HG03135 (cell line): Measurements from ENCODE around the gene SOX1.

Experiments
- ATAC-seq: cut with Tn5 transposase; IDR thresholded peaks from one replicate; pipeline ENCODE4 v1.9.1; 2021; ENCODE audit warnings: mild to moderate bottlenecking, moderate library complexity; ENCODE audit not compliant: unreplicated experiment

SOX1 gene

DNA sequence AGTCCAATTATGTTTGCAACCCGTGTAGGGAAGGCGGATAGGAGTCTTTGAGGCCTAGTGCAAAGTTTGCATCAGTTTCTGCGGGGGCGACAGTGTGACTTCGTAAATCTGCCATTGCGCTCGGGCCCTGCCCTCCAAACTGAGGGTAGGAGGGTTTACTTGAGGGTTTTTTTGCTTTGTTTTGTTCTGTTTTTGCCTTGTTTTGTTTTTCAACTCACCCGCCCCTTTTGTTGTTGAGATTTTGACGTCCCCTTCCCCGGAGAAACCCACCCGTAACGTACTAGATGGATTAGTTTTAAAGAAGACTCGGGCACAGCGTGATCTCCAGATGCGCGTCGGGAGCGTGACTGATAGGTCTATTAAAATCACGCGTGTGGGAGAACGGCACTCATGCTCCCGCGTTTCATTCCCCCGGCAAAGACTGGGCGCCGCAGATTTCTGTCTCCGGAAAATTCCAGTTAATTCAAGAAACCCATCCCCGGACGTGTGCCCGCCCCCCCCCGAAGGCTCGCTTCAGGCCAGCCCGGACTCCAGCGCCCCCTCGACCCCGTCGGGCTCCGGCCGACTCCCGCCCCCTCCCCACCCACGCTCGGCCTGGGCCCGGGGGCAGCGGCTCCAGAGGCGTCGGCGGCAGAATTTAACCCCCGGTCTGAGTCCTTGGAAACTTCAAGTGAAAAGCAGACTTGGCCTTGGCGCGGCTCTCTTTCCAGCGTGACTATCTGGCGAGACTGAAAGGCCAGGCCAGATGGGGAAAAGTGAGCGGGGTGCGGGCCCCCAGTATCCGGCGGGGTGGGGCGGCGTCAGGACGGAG, 5.0 kb downstream of the SOX1 start:
- ATAC-seq: no peak

DNA sequence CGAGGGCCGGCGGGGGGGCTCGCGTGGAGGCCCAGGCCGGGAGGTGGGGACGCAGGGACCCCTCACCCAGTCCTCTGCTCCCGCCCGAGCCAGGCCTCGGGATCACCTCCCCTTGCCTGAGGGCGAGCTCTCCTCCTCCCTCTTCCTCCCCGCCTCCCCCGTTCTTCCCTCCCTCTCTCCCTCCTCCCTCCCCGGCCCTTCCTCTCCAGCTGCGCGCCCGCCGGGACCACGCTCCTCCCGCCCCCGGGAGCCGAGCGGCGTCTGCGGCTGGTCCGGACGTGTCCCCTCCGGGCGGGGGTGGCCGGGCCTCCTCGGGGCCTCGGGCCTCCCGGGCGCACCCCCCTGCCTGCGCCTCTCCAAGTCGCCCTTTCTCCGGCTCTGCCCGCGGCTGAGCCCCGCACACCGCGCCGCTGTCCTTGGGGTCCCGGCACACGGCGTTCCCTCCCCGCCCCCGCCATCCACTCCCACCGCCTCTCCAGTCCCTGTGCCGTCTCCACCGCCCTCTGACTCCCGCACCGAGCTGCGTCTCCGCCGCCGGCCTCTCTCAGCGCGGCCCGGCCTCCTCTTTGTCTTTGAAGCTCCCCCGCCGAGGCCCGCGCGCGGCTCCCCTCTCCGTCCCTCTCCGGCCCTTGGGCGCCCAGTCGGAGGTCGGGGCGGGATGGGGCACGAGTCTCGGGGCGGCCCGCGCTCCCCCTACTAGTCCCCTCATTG, 5.7 kb downstream of the SOX1 start:
- ATAC-seq: no peak

DNA sequence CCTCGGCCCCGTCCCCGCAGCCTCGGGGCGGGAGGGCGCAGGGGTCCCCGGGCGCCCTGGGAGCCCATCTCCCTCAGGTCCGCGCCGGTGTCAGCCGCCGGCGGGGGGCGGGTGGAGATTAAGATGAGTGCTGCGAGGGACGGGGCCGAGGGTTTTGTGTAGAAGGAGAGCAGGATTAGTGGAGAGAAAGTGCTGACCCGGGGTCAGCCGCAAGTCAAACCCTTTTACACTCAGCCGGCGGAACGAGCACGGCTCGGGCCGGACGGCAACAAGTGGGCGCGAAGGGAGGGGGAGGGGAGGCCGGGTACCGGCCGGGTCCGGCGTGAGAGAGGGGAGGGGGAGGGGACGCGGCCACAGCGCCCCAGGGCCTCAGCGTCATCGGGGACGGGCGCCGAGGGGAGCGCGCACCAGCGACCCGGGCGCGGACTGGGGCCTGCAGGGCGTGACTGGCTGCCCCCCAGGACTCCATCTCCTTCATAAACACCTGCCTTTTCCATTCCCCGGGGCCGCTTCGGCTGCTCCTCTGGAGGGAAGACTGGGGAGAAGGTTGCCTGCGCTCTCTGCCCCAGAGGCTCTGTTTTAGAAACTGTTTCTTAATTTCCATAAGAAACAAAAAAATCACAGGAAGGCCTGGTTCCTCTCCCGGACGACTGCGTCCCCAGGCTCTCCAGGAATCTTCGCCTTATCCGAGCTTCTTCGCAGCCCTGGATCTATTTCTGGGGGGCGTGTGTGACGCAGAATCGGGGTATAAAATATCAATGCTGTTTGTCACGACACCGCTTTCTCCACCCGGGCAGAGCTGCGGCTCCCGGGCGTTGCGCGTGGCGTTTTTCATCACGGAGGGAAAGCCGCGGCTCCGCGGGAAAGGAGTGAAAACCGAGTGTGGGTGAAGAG, 6.5 kb downstream of the SOX1 start:
- no peak for ATAC-seq

DNA sequence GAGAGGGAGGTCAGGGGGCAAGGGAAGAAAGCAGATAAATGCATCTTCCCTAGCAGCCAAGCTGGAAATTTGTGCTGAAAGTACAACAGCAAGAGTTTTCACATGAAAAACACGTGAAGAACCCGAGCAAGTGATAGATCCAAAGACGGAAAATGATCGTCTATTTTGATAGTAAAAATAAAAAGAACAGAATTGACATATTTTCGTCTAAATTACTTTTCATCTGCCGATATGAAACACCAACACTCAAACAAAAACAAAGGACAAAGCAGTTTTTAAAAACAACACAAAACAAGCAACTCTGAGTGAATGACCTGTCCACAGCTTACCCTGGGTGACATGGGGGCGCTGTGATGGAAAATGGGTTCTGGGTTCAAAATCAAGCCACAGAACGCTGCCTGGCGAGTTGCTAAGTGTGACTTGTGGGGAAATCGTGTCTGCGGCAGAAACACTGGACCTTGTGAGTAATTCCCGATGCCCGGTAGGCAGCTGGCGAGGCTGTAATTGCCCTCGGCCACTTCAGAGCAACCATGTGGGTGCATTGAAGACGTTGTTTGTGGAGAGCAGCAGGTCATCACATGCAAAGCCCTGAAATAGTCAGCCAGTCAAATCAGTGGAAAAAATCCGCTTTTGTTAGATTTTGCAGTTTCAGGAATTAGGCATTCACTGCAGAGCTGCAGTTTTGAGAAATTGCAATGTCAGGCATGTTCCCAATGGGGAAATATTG, 7.4 kb downstream of the SOX1 start:
- no peak for ATAC-seq

DNA sequence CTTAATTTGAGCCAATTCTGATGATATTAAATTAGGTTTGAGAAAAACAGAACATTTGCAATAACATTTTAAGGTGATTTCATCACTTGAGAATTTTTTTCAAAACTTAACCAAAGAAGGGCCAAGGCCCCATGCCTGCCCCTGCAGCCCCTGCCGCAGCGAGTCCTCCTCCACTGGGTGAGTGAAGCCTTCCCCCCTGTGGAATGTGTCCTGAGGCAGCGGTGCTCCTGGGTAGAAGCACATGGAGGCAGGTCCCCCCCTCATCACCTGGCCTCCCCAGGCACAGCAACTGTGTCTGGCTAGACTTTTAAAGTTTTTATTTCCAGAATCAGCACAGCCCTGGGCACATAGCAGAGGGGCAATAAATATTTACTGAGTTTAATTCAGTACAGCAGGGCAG, 10.8 kb downstream of the SOX1 start:
- no peak for ATAC-seq

DNA sequence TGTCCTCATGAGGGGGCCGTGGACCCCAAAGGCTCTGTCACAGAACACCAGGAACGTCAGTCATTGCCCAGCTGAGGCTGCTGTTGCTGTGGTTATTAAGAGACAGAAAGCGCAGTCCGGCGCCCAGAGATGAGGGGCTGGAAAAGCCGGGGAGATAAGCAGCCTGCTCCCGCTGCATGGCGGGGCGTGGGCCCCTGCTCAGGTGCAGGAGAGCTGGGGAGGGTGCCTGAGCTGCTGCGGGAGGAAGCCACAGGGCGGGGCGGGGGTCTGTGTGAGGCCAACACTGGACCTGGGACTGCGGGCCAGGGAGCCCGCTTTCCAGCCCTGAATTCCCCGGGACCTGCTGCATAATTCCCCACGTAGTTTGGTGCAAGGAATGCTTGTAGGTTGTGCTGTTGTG, 11.3 kb downstream of the SOX1 start:
- no peak for ATAC-seq

DNA sequence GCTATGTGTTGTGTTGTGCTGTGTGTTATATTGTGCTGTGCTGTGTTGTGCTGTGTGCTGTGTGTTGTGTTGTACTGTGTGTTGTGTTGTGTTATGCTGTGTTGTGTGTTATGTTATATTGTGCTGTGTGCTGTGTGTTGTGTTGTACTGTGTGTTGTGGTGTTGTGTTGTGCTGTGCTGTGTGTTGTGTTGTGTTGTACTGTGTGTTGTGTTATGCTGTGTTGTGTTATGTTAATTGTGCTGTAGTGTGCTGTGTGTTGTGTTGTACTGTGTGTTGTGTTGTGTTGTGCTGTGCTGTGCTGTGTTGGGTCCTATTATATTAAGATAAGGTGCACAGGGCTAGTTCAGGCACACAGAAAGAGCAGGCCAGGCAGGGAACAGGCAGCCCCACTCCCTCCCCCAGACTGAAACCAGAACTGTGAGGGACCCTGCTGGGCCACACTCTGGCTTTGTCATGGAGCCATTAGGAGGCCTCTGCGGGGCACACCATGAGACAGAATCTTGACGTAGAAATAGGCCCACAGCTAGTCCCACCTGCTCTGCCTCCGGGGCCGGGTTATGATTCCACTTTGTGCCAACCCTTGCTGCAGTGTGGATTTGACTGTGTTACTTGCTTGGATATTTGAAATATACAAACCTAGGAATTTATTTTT, 12.1 kb downstream of the SOX1 start:
- ATAC-seq: no peak

DNA sequence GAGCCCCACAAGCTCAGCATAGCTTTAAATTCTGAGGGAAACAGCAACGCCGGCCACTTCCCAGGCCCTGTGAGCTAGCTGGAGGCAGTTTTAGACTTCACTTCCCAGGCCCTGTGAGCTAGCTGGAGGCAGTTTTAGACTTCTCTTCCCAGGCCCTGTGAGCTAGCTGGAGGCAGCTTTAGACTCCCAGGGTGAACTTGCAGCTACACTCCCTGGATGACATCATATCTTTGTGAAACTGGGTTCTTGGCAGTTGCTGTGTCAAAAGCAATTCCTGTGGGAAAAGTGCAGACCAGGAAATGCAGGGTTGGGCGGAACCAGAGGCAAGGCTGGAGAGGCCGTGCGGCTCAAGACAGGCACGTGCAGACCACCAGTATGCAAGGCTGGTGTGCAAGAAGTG, 12.7 kb downstream of the SOX1 start:
- ATAC-seq: no peak

DNA sequence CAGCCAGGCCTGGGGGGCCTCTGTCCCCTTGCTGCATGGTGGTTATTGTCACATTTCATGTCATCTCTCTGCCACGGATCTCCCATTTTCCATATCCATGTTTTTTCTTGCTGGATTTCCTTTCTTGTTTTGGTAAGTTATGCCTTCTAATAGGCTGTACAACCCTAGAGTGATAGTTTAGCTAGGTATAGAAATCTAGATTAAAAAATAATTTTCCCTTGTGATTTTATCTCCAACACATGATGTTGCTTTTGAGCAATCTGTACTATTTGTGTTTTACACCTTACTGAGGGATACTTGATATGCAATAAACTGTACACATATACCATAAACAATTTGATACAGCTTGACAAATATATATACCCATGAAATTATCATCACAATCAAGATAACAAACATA, 17.0 kb downstream of the SOX1 start:
- no peak for ATAC-seq

DNA sequence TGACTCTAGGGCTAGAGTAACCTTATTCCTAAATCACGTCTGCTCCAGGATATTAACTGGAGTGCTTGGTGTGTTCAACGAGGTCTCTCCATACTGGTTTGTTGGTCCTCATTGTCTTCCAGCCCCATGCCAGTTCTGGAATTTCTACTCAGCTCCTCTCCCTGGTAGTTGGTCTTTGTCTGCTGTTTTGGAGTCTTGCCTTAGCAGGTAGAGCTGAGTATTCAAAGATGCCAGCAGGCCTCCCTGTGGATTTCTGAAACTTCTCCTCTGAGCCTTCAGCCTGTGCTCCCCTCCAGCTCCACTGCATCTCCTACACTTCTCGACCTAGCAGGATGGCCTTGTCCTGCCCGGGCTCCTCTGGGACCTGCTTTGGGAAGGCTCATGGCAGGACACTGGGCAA, 25.5 kb downstream of the SOX1 start:
- ATAC-seq: no peak

DNA sequence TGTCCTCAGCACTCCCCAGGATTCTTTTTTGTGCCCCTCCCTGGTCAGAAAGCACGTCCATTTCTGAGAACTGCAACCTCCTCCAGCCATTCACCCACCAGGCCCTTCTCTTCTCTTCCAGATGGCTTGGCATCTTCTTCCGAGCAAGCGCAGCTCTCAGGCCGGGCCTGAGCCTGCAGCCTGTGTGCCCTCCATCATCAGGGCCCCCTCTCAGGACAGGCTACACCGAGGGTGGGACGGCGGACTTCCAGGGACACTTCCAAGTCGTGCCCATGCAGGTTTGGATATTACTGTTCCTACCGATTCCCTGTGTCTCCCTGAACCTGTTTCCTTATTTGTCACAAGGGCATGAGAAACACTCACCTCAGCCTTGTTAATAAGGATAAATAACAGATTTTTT, 28.4 kb downstream of the SOX1 start:
- ATAC-seq: no peak

DNA sequence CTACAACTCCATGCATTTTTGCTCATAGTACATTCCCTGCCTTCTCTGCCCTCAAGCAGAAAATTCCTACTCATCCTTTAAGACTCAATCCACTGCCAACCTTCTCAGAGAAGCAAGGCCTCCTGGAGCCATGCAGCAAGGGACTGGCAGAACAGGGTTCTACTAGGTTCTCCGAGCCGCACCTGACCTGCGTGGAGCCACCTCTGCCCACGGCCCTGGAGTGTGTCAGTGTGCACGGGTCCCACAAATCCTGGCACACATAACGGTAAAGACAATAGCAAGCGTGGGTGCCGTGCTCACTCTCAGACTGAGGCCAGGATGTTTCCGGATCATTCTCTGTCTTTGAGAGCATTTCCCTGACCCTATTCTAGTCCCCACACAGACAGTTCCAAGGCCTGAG, 30.0 kb downstream of the SOX1 start:
- no peak for ATAC-seq

DNA sequence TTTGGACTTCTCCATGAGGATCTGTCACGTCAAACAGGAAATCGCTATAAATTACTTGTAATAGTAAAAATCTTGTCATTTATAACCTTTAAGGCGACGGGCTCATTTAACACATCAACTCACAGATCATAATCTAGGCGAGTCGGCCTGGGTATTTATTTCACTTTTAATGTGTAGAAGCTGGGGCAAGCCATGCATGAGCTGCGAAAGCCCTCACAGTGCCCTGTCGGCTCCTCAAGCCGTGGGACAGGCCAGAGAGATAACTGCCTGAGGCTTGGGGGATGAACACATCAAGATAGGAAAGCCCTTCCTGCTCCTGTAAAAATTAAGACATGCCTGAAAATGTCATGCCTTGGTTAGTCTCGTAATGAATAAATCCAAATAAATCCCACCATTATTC, 30.8 kb downstream of the SOX1 start:
- no peak for ATAC-seq

DNA sequence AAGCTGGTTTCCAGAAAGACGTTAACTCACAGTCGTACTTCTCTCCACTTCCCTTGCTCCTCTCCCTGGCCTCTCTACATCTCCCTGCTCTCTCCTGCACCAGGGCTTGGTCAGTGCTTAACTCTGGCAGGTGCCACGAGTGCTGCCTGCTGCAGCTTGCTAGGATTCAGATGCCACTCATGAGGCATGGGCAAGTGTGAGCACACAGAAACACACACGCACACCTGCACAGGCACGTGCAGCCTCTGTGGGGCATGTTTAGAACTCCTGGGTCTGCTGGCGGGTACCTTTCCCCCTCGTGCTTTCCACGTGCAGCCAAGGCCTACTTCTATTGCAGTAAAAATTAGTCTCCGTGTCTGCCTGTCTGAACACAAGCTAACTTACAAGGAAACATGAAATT, 31.8 kb downstream of the SOX1 start:
- ATAC-seq: no peak

DNA sequence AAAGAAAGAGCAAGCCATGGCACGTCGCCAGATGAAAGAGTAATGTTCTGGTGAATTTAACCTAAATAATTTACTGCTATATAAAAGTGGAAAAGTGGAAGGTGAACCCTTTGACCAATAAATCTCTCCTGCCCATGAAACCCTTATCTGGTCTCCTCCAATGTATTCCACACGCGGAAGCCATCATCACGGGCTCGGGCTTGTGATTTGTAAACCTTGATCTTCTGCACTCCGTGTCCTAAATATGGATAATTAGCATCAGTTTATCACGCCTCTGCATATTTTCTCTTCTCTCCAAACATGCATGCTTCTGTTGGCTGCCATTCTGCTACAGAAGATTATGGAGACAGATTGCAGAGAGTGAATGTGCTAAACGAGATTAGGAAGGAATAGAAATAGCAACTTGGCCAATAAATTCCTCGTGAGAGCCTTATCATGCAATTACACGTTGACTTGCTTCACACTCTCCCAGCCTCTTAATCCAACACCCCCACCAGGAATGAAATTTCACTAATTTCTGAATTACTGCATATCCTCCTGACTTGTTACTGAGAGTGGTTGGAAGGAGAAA, 34.5 kb downstream of the SOX1 start:
- ATAC-seq: no peak

DNA sequence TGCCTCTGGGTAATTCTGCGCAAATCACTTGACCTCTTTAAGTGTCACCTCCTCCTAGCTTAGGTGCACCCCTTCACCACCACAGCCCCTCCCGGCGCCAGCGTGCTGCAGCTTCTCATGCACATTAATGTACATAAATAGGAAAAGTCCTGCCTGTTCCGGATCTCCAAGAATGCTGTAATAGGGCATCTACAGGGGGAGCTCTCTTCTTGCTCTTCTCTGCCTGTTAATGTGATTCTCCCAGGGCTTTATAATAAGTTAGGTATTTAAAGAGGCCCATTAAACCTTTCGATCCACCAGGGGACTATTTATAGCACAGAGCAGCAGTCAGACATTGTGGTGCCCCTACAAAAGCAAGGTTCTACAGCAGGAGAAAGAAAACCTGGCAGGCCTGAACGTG, 35.3 kb downstream of the SOX1 start:
- ATAC-seq: no peak

DNA sequence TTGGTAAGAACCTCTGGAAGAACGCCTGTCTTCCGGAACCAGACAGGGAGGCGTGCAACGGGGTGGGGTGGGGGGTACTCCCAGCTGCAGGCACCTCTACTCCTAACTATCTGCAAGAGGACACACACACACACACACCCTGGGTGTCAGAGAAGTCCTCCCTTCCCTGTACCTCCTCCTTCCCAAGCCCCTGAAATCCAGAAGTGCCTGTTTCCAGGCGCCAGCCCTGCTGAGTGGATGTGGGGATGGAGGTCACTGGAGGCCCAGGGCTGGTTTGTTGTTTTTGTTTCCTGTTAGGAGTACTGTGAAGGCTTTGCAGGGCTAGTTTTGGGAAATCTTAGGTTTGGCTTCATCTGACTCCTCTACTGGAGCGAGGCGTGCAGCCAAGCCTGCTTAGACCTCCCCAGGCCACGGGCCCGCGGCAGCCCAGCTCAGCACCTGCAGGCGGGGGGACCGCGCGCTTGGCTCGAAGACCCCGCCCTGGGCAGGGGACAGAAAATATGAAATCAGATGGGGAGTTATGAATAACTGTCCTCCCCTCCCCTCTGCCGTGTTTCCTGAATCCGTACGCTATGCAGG, 36.4 kb downstream of the SOX1 start:
- ATAC-seq: no peak

DNA sequence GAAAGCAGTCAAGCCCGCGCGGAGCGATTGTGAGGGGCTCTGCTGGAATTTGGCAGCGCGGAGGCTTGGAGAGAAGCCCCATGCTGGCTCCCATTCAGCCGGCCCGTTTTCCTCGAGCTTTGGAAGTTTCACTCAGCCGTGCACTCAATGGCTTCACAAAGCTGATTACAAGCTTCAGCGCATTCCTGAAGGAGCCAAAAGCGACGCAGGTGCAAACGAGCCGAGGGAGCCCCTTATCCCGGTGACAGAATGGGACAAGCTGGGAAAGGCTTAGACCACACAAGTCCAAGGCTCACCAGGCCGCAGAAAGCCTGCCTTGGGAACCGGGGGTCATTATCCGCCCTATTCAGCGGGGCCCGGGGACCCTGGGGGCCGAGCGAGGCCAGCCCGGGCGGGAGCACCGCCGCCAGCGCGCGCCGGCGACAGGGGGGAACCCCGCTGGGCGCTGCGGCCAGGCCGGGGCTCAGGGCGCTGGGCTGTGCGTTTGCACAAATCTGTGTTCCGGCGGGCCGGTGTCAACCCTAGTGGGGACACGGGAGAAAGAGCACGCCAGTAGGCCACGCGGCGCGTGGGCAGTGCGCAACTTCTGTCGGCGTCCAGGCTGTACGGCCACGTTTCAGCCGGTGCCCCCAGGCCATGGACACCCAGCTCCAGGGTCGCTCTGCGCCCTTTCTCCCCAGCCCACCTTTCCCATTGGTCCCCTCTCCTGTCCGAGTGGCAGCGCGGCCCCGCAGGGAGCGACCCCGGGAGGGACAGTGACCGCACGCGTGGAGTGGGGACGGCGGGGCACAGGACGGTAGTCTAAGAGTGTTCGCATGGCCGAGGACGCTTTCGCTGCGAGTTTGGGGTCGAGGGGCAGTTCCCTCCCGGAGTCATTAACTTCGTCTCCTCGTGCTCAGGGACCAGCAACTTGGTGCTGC, 37.3 kb downstream of the SOX1 start:
- no peak for ATAC-seq

DNA sequence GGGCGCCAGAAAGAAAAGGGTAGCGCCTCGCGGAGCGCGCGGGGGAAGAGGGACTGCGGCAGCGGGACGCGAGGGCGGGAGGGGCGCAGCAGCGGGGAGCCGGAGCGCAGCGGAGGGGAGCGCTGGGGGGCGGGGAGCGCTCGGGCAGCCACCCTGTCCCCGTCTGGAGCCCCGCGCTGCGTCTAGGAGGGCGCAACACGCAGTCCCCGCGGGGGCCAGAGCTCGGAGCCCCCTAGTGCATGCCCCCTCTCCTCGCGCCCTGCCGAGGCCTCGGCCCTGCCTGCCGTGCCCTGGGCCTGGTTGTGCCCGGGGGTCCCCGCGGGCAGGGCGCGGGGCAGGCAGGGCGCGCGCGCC, 37.9 kb downstream of the SOX1 start:
- ATAC-seq: no peak
